HG02884 (cell line): Measurements from ENCODE around the gene SUPT6H.
"Not testable (repeated sequence)": the region's sequence is repeated elsewhere in the genome, so short reads cannot be mapped to it uniquely, and the experiment has no call there.

ENCODE experiments used
- ATAC-seq: cut with Tn5 transposase; IDR thresholded peaks from one replicate; pipeline ENCODE4 v1.9.1; 2021; ENCODE audit warnings: mild to moderate bottlenecking, moderate library complexity; ENCODE audit not compliant: unreplicated experiment

Gene SUPT6H

GRCh38 chr17:28717578-28718332, 55.8 kb downstream of the SUPT6H start, which contains the start of gene RAB34:
Gene RAB34, minus strand, starts transcription at chr17:28717868. Its CDS starts 602 bp downstream, at chr17:28717266.
- ATAC-seq, result no peak

DNA sequence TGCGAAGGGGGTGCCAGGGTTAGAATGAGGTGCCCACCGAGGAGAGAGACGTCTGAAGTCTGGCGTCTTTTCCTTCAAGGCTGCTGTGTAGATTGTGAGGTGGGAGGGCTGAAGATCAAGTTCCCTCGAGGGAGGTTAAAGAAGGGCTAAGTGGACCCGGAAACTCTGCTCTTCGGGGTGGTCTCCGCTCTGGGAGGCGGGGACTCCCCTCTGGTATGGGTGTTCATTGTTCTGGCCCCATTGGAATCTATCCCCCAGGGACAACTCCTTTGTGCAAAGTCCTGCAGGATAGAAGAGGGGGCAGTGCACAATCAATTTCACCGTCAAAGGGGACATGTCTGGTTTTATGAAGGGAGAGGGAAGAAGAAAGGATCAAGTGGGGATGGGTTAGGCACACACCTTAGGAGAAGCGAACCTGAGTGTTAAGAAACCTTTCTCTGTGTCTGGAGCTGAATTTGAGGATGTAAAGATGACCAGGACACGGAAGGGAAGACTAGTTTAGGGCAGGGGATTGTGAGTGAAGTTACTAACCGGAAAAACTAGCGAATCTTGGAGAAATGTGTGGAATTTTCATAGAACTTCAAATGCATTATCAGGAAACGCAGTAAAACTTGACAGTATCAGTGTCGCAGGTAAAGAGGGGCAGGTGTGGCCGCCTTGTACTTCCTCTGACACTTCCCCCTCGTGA, 56.5 kb downstream of the SUPT6H start:
- no peak for ATAC-seq

GRCh38 chr17:28719021-28719433, 57.0 kb downstream of the SUPT6H start:
- peak; percentile 14 for ATAC-seq

- no peak for ATAC-seq
Measured at GRCh38 chr17:28720247-28720996, 58.4 kb downstream of the SUPT6H start.

GRCh38 chr17:28720997-28721329, 59.0 kb downstream of the SUPT6H start:
- ATAC-seq, result not testable (repeated sequence)

GRCh38 chr17:28722417-28723158, 60.6 kb downstream of the SUPT6H start:
- ATAC-seq, result no peak

- no peak for ATAC-seq
Measured at GRCh38 chr17:28723159-28723835, 61.3 kb downstream of the SUPT6H start.

DNA sequence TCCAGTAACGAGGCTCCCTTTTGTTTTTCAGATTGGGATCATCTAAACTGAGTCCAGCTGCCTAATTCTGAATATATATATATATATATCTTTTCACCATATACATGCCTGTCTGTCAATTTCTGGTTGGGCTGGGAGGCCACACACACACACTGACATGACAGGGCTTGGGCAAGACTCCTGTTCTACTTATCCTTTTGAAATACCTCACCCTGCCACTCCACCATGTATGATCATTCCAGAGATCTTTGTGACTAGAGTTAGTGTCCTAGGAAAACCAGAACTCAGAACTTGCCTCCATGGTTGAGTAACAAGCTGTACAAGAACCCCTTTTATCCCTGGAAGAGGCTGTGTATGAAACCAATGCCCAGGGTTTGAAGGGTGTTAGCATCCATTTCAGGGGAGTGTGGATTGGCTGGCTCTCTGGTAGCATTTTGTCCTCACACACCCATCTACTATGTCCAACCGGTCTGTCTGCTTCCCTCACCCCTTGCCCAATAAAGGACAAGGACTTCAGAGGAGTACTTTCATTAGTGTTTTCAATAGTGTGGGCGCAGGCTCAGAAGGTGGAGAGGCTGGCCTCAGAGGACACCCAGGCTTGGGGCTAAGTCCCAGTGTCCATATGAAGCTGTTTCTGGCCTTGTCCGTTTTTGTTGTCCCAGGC, 62.0 kb downstream of the SUPT6H start:
- ATAC-seq, result not testable (repeated sequence)

GRCh38 chr17:28724500-28725165, 62.6 kb downstream of the SUPT6H start:
- no peak for ATAC-seq

DNA sequence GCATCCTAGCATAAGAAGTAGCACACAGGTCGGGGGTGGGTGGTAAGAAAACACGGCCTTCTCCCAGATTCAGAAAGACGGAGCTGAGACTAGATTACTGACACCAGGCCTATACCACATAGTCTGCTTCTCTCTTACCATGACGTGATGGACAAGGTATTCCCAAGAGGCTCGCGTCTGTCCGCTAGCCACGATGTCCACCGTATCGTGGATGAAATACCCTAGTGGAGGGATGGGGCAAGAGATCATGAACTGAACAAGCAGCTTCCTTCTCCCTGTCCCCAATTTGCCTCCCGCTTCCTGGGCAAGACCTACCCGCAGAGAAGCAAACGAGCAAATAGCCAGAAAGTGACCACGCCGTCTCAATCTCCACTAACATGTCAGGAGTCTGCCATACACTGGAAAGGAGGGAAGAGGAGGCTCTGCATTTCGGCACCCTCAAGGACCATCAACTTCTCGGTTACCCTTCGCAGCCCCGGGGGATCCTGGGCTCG, 63.2 kb downstream of the SUPT6H start:
- no peak for ATAC-seq

GRCh38 chr17:28725660-28726225, 63.7 kb downstream of the SUPT6H start:
- no peak for ATAC-seq

- no peak for ATAC-seq
Measured at GRCh38 chr17:28726226-28726626, 64.2 kb downstream of the SUPT6H start, which contains the start of gene TLCD1. Gene TLCD1, minus strand, starts transcription at chr17:28726233. Its CDS starts 136 bp downstream, at chr17:28726097.

- peak; percentile 29 for ATAC-seq
Measured at GRCh38 chr17:28726627-28727491, 64.9 kb downstream of the SUPT6H start.

DNA sequence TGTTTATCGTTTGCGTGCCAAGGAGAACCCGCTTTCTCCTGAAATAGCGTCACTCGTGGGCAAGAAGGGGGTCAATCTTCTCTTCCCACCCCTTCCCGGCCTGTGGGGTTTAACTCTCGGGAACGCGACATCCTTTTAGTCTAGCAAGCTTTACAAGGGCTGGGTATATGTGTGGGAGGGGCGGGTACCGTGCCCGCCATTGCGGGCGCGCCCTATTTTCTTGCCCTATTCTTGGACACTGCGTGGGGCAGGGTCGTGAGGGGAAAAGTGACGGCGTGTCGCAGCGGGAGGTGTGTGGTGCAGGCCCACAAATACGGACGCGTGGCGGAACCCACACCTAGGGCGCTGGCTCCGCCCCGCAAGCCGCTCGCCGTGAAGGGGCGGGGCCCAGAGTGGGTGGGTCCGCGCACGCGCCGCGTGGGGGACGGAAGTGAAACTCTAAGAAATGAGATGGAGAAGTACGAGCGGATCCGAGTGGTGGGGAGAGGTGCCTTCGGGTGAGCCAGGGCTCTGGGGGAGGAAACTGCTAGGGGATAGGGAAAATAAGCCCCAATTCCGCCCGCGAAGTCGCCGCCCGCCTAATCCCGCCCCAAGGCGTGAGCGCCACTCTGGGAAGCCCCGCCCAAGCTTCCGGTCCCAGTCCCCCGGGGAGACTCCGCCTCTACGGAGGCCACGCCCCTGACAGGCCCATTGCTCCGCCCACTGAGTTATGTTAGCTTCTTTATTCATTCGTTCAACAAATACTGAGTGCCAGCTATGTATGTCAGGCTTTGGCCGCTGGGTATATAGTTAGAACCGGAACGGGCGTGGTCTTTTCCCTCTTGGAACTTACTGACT, 66.6 kb downstream of the SUPT6H start, which contains the start of gene NEK8:
TSS of gene NEK8 (plus strand) at position 425 of the 837 bp plus-strand sequence. CDS start at position 451, 26 bp downstream.
- peak; percentile 31 for ATAC-seq

- no peak for ATAC-seq
Measured at GRCh38 chr17:28729950-28730330, 67.9 kb downstream of the SUPT6H start.

GRCh38 chr17:28733346-28733745, 71.3 kb downstream of the SUPT6H start:
- ATAC-seq, result no peak
